ENCODE results near the gene SRRM4.

Gene SRRM4

DNA sequence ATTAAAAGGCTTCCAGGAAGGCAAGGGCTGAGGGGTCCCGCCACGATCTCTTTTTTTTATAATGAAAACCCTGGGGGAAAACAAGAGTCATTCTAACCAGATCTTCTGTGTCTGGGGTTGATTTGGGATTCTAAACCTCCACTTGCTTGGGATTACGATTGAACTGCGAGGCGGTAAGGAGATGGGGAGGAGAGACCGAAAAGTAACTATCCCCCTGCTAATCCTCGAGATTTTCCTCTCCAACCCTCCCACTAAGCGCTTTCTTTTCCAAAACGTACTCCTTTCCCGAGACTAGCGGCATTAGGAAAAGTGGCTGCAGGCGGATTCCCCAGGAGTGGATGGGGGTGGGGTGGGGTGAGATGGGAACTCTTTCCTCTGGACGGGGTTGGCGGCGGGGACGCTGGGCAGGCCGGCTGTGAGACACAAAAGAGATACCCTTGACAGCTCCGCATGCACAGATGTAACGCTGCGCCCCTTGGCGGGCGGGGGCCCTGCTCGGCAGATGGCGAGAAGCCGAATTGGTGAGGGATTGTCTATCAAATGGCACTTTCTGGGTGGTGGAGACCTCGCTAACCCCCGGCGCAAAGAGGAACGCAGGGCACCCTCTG, 830 bp upstream of the SRRM4 start:
- DNase-seq = peak; percentile 93
- Histone ChIP-seq H3K27ac (peak overlapping the region; percentile 95), H3K4me3 (ENCODE audit: low read depth, low read length) (peak overlapping the region; percentile 88), H3K36me3 (peaks cover 22% of the 10 kb centered on the region), H3K9me3 (ENCODE audit: severe bottlenecking) (no peaks in the 10 kb centered on the region), H3K27me3 (ENCODE audit: insufficient read depth, low read depth, severe bottlenecking) (no peaks in the 10 kb centered on the region)
- TF ChIP-seq CTCF (IDR thresholded peaks at IDR 0.05; ENCODE audit: low read depth, low read length) = no peak

DNA sequence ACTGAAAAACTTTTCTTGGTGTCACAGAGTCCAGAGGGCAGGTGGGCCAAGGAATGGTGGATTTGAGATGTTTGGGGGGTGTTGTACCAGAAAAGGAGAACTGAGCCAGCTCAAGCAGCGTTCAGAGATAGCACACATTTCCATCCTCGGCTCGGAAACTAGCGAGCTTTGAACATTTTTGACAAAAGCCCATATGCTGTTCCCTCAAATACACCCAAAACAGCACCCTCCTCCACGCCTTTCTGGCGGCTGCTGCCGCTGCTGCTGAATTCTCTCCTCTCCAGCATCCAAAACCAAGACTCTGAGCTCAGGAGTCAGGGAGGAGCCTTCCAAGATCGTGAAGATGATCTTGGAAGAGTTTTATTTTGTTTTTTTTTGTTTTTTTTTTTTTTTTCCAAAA, 961 bp downstream of the SRRM4 start:
- Histone ChIP-seq H3K27ac (peak overlapping the region; percentile 95), H3K4me3 (ENCODE audit: low read depth, low read length) (peak overlapping the region; percentile 88), H3K9me3 (ENCODE audit: severe bottlenecking) (no peaks in the 10 kb centered on the region), H3K27me3 (ENCODE audit: insufficient read depth, low read depth, severe bottlenecking) (no peaks in the 10 kb centered on the region), H3K36me3 (peaks cover 39% of the 10 kb centered on the region)
- no peak for DNase-seq
- no peak for TF ChIP-seq CTCF (IDR thresholded peaks at IDR 0.05; ENCODE audit: low read depth, low read length)

DNA sequence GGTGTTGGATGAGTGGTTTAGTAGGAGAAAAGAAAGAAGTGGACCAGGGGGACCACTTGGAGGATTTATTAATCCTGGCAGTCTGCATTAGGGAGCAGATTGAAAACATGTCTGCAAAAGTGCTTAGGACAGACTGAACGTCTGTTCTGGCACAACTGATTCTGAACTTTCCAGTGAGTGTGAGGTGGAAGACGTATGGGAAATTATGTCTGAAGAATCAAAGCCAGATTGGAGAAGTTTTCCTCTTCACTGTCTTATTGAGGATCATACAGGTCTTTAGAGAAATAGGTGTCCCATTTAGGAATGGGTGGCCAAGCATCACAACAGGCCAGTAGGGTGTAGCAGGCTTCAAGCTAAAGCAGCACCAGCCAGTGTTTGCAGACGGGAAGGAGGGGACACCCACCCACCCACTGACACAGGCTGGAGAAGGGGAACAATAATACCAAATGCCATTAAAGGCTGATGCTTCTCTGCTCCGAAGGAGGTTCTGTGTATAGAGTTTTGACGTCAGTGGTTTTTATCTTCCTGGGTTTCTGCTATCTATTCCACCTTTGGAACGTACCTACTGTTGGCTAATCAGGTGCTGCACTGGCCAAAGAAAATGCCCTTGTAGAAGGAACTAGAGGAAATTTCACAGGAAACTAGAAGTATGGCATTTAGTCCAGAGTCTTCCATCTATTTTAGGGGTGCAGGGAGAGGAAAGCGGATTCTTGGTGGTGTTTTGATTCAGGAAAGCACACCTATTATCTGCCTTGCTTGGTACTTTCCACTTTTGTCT, 1.8 kb downstream of the SRRM4 start:
- peak; percentile 55 for DNase-seq
- Histone ChIP-seq H3K9me3 (ENCODE audit: severe bottlenecking) (no peaks in the 10 kb centered on the region), H3K4me3 (ENCODE audit: low read depth, low read length) (peak overlapping the region; percentile 88), H3K36me3 (peaks cover 45% of the 10 kb centered on the region), H3K27me3 (ENCODE audit: insufficient read depth, low read depth, severe bottlenecking) (no peaks in the 10 kb centered on the region), H3K27ac (peak overlapping the region; percentile 95)
- peak; percentile 33; the same call in 1 of the 2 replicates for TF ChIP-seq CTCF (IDR thresholded peaks at IDR 0.05; ENCODE audit: low read depth, low read length)

DNA sequence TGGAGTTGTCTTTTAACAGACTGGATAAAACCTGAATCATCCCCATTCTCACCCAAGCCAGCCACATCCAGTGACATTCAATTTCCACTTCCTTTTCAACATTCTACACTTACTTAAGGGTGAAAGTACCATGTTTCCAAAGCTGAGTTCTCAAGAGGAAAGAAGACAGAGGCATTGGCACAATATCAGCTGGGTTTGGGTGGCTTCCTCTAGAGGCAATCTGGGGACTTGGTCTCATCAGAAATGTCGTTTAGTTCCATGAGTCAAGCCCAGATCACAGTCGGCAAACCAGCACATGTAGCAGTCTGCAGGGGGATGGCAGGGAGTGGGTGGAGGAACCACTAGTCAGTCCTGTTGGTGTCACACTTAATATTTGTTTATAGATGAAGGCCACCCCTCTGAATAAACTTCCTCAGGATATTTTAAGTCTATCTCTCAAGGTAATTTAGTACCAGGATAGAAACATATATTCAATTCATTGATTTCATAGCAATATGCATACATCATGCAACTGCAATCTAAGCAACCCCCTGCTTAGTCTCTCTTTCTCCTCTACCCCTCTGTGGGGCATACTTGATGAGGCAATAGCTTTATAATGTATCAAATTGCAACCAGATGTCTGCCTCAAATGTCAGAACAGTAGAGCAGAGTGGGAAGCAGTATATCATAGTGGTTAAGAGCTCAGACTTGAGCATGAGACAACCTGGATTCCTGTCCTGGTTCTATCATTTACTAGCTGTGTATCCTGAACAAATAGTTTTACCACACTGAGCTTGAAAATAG, 3.0 kb downstream of the SRRM4 start:
- H3K4me3 ChIP-seq (ENCODE audit: low read depth, low read length) = peak overlapping the region; percentile 88
- no peak for TF ChIP-seq CTCF (IDR thresholded peaks at IDR 0.05; ENCODE audit: low read depth, low read length)
- peaks cover 57% of the 10 kb centered on the region for H3K36me3 ChIP-seq
- DNase-seq = no peak
- peak overlapping the region; percentile 95 for H3K27ac ChIP-seq
- no peaks in the 10 kb centered on the region for H3K9me3 ChIP-seq (ENCODE audit: severe bottlenecking)
- no peaks in the 10 kb centered on the region for H3K27me3 ChIP-seq (ENCODE audit: insufficient read depth, low read depth, severe bottlenecking)

DNA sequence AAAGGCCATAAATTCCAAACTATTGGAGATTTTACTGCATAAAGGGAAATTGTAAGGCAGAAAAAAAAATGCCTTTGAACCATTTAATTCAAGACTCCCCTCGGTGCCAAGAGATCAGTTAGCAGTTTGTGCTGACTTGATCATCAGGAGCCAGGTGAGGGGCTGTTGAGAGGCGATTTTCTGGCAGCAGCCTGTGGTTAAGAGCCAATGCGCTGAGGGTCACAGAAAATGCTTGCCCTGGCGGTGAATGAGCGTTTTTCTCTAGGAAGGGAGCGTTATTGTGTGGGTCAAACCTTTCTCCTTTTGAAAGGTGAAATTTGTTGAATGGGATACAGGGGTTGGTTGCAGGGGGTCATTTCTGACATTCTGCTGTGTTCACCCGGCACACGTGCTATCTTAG, 4.7 kb downstream of the SRRM4 start:
- Histone ChIP-seq H3K27ac (peak overlapping the region; percentile 58), H3K9me3 (ENCODE audit: severe bottlenecking) (no peaks in the 10 kb centered on the region), H3K27me3 (ENCODE audit: insufficient read depth, low read depth, severe bottlenecking) (no peaks in the 10 kb centered on the region), H3K36me3 (peaks cover 72% of the 10 kb centered on the region), H3K4me3 (ENCODE audit: low read depth, low read length) (peak overlapping the region; percentile 7; the same call in 1 of the 2 replicates)
- no peak for TF ChIP-seq CTCF (IDR thresholded peaks at IDR 0.05; ENCODE audit: low read depth, low read length)
- DNase-seq = no peak
